GM12891 (cell line): ENCODE measurements around the gene ZAP70.

Experiments
- POLR2A ChIP-seq: IDR thresholded peaks from 2 replicates; pipeline ENCODE4 v1.6.1; 2011; ENCODE audit warnings: low read depth, low read length, control low read depth
- POLR2AphosphoS5 ChIP-seq: IDR thresholded peaks from 2 replicates; pipeline ENCODE4 v1.6.1; 2011; ENCODE audit warnings: low read depth, low read length, control low read depth
- POU2F2 ChIP-seq: IDR thresholded peaks from 2 replicates; pipeline ENCODE4 v1.6.1; 2011; ENCODE audit warnings: low read depth, mild to moderate bottlenecking, control low read depth, low read length, moderate library complexity
- TAF1 ChIP-seq: IDR thresholded peaks from 2 replicates; pipeline ENCODE4 v1.6.1; 2011; ENCODE audit warnings: low read depth, low read length, control low read depth

- TF ChIP-seq POLR2A (no peak), POLR2AphosphoS5 (no peak), TAF1 (no peak), POU2F2 (no peak)
Observed at GRCh38 chr2:97678298-97678697, 35.1 kb upstream of the ZAP70 start.
